Measurements from ENCODE around the gene IFRD1.

DNA sequence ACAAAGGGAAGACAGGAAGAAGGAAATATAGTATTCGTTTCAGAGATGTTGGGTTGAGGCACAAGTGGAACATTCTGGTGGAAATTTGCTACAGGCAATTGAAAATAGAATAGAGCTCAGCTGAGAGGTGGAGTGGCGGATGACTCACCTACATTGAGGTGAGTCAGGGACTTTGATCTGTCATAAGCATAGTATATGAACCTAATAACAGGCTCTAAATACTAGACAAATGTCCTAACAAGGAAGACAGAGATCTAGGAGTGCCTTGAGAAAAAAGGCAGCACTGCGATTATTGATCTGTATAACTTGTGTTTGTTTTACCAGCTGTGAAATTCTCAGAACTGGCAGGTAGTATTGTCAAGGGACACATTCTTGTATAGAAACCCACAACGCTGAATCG lies 907 bp upstream of the IFRD1 start:
- TF ChIP-seq, protein P1, sequence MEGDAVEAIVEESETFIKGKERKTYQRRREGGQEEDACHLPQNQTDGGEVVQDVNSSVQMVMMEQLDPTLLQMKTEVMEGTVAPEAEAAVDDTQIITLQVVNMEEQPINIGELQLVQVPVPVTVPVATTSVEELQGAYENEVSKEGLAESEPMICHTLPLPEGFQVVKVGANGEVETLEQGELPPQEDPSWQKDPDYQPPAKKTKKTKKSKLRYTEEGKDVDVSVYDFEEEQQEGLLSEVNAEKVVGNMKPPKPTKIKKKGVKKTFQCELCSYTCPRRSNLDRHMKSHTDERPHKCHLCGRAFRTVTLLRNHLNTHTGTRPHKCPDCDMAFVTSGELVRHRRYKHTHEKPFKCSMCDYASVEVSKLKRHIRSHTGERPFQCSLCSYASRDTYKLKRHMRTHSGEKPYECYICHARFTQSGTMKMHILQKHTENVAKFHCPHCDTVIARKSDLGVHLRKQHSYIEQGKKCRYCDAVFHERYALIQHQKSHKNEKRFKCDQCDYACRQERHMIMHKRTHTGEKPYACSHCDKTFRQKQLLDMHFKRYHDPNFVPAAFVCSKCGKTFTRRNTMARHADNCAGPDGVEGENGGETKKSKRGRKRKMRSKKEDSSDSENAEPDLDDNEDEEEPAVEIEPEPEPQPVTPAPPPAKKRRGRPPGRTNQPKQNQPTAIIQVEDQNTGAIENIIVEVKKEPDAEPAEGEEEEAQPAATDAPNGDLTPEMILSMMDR (conservative IDR thresholded peaks at IDR 0.05; ENCODE audit: low read depth, low read length), result no peak
- no peak for TF ChIP-seq EZH2phosphoT487 (IDR thresholded peaks at IDR 0.05; ENCODE audit: borderline replicate concordance, low read length)
- no peak for TF ChIP-seq EZH2 (IDR thresholded peaks at IDR 0.05; ENCODE audit: low read length, unreplicated experiment)

All from PC-3 (cell line).